ENCODE data around the gene OGDHL.
A peak's percentile ranks its signal among the peaks of the same experiment; 100 is the strongest.

OGDHL gene

DNA sequence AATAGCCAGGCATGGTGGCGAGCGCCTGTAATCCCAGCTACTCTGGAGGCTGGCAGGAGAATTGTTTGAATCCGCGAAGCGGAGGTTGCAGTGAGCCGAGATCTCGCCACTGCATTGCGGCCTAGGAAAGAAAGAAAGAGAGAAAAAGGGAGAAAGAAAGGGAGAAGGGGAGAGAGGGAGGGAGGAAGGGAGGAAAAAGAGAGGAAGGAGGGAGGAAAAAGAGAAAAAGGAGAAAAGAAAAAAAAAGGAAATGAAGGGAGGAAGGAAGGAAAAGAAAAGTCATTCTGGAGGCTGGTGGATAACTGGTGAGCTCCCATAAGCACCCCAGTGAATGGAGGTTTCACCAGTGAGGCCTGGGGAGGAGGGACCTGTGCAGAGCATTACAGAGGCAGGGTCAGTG, 7.6 kb upstream of the OGDHL start:
- Histone ChIP-seq H3K4me3 (ENCODE audit: low read depth in 1 of 2, low read length in 2 of 2) (no peak overlapping the region), H3K4me1 (ENCODE audit: control insufficient read depth in 1 of 2, insufficient read depth in 2 of 2, low read length in 2 of 2) (no peaks in the 10 kb centered on the region), H3K27ac (ENCODE audit: low read length) (no peak overlapping the region), H3K27me3 (ENCODE audit: low read depth, low read length) (peaks cover 9% of the 10 kb centered on the region), H3K9me3 (ENCODE audit: control insufficient read depth in 1 of 2, low read length in 2 of 2) (peaks cover 4 to 5% of the 10 kb centered on the region in 2 donors), H3K36me3 (ENCODE audit: control insufficient read depth in 1 of 2, insufficient read depth in 2 of 2, low read length in 2 of 2) (no peaks in the 10 kb centered on the region)

DNA sequence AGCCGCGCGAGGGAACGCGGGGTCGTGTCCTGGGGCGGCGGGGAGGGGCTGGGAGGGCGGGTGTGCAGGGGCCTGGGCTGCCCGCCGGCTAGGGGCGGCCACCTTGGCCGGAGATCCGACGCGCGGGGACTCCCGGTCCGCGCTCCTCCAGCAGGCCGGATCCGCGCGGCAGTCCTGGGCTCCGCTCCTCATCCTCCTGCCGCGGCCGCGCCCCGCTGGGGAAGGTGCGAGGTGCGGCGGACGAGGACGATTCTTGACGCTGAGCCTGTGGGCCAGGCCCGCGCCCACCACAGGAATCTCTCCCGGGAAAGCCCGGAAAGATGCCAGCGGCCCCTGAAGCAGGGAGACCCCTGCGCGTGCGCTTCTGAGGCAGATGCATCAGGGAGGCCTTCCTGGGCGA, 6.6 kb upstream of the OGDHL start:
- Histone ChIP-seq H3K27me3 (ENCODE audit: low read depth, low read length) (peaks cover 9% of the 10 kb centered on the region), H3K27ac (ENCODE audit: low read length) (no peak overlapping the region)

DNA sequence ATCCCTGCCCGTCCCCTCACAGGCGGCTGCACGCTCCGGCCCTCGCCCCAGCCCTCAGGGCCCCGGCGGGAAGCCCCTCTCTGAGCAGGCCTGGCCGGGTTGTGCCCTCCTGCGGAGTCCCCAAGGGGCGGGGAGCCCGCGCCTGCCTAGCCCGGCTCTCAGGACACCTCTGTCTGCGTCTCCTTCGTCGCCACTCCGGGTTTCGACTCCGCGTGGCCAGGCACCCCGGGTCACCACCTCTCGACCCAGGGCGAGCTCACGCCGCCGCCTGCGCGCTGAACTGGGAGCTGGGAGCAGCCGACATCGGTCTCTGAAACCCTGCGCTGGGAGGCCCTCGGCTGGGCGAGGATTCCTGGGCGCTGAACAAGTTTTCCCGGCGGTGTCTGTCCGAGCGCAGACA, 6.2 kb upstream of the OGDHL start:
- no peak overlapping the region for H3K4me3 ChIP-seq (ENCODE audit: low read depth in 1 of 2, low read length in 2 of 2)
- H3K27me3 ChIP-seq (ENCODE audit: low read depth, low read length): peaks cover 9% of the 10 kb centered on the region
- H3K9me3 ChIP-seq (ENCODE audit: control insufficient read depth in 1 of 2, low read length in 2 of 2): peaks cover 4 to 5% of the 10 kb centered on the region in 2 donors
- no peaks in the 10 kb centered on the region for H3K36me3 ChIP-seq (ENCODE audit: control insufficient read depth in 1 of 2, insufficient read depth in 2 of 2, low read length in 2 of 2)
- H3K4me1 ChIP-seq (ENCODE audit: control insufficient read depth in 1 of 2, insufficient read depth in 2 of 2, low read length in 2 of 2): no peaks in the 10 kb centered on the region
- H3K27ac ChIP-seq (ENCODE audit: low read length): no peak overlapping the region

More for the DNA sequence above, 6.6 kb upstream of the OGDHL start:
- H3K4me1 ChIP-seq (ENCODE audit: control insufficient read depth in 1 of 2, insufficient read depth in 2 of 2, low read length in 2 of 2): no peaks in the 10 kb centered on the region
- no peak overlapping the region for H3K4me3 ChIP-seq (ENCODE audit: low read depth in 1 of 2, low read length in 2 of 2)
- no peaks in the 10 kb centered on the region for H3K36me3 ChIP-seq (ENCODE audit: control insufficient read depth in 1 of 2, insufficient read depth in 2 of 2, low read length in 2 of 2)
- peaks cover 4 to 5% of the 10 kb centered on the region in 2 donors for H3K9me3 ChIP-seq (ENCODE audit: control insufficient read depth in 1 of 2, low read length in 2 of 2)

- no peaks in the 10 kb centered on the region for H3K4me1 ChIP-seq (ENCODE audit: control insufficient read depth in 1 of 2, insufficient read depth in 2 of 2, low read length in 2 of 2)
- no peaks in the 10 kb centered on the region for H3K36me3 ChIP-seq (ENCODE audit: control insufficient read depth in 1 of 2, insufficient read depth in 2 of 2, low read length in 2 of 2)
- peaks cover 9% of the 10 kb centered on the region for H3K27me3 ChIP-seq (ENCODE audit: low read depth, low read length)
- no peak overlapping the region for H3K27ac ChIP-seq (ENCODE audit: low read length)
- H3K4me3 ChIP-seq (ENCODE audit: low read depth in 1 of 2, low read length in 2 of 2): no peak overlapping the region
- peaks cover 4 to 5% of the 10 kb centered on the region in 2 donors for H3K9me3 ChIP-seq (ENCODE audit: control insufficient read depth in 1 of 2, low read length in 2 of 2)
Measured at GRCh38 chr10:49767752-49768151, 5.6 kb upstream of the OGDHL start.

GRCh38 chr10:49766484-49766883, 4.4 kb upstream of the OGDHL start:
- Histone ChIP-seq H3K27me3 (ENCODE audit: low read depth, low read length) (peaks cover 12% of the 10 kb centered on the region), H3K4me1 (ENCODE audit: control insufficient read depth in 1 of 2, insufficient read depth in 2 of 2, low read length in 2 of 2) (peaks cover 0 to 9% of the 10 kb centered on the region in 2 donors), H3K27ac (ENCODE audit: low read length) (no peak overlapping the region), H3K9me3 (ENCODE audit: control insufficient read depth in 1 of 2, low read length in 2 of 2) (peaks cover 4 to 5% of the 10 kb centered on the region in 2 donors), H3K36me3 (ENCODE audit: control insufficient read depth in 1 of 2, insufficient read depth in 2 of 2, low read length in 2 of 2) (no peaks in the 10 kb centered on the region), H3K4me3 (ENCODE audit: low read depth in 1 of 2, low read length in 2 of 2) (no peak overlapping the region)

DNA sequence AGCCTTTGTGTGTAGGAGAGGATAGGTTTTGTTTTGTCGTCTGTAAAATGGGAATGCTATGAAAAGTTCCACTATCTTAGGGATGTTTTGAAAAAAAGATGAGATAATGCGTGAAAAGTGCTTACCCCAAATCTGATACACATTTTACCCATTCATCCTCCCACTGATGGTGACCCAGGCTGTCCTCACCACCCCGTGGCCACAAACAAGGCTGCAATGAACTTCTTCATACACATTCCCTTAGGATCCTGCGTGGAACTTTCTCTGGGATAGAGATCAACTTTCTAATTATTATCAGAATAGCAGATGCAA, 399 bp upstream of the OGDHL start:
- Histone ChIP-seq H3K27me3 (ENCODE audit: low read depth, low read length) (peaks cover 6% of the 10 kb centered on the region), H3K36me3 (ENCODE audit: control insufficient read depth in 1 of 2, insufficient read depth in 2 of 2, low read length in 2 of 2) (no peaks in the 10 kb centered on the region), H3K4me1 (ENCODE audit: control insufficient read depth in 1 of 2, insufficient read depth in 2 of 2, low read length in 2 of 2) (peaks cover 0 to 11% of the 10 kb centered on the region in 2 donors), H3K27ac (ENCODE audit: low read length) (no peak overlapping the region), H3K4me3 (ENCODE audit: low read depth in 1 of 2, low read length in 2 of 2) (peak overlapping the region in 1 of 2 donors; percentile 68), H3K9me3 (ENCODE audit: control insufficient read depth in 1 of 2, low read length in 2 of 2) (peaks cover 4 to 5% of the 10 kb centered on the region in 2 donors)

DNA sequence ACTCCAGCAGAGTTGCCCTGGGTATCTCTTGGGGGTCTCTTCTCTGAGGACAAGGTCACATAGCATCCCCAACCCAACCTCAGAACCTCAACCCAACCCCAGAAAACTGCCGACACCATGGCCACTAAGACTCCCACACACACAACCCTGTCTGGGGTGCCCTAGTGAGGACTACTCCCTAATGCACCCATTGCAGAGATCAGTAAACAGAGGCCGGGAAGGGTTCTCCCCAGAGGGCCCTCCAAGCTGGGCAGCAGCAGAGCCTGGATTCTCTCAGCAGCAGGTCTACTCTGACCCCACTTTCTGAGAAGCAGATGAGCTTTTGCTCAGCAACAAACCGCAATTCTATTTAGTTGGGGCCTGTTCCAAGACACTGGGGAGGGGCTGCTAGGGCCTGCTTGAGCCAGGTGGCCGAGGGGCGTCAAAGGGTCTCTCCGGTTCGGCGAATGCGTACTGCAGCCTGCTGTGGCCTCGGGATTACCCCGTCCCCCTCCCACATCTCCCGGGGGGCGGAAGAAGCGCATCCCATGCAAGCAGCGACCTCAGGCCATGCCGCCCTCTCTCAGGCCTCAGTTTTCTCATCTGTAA, 828 bp downstream of the OGDHL start:
- no peaks in the 10 kb centered on the region for H3K36me3 ChIP-seq (ENCODE audit: control insufficient read depth in 1 of 2, insufficient read depth in 2 of 2, low read length in 2 of 2)
- peaks cover 0 to 11% of the 10 kb centered on the region in 2 donors for H3K4me1 ChIP-seq (ENCODE audit: control insufficient read depth in 1 of 2, insufficient read depth in 2 of 2, low read length in 2 of 2)
- H3K27me3 ChIP-seq (ENCODE audit: low read depth, low read length): peaks cover 4% of the 10 kb centered on the region
- H3K9me3 ChIP-seq (ENCODE audit: control insufficient read depth in 1 of 2, low read length in 2 of 2): peaks cover 0 to 1% of the 10 kb centered on the region in 2 donors
- no peak overlapping the region for H3K27ac ChIP-seq (ENCODE audit: low read length)
- H3K4me3 ChIP-seq (ENCODE audit: low read depth in 1 of 2, low read length in 2 of 2): peak overlapping the region in 1 of 2 donors; percentile 68

DNA sequence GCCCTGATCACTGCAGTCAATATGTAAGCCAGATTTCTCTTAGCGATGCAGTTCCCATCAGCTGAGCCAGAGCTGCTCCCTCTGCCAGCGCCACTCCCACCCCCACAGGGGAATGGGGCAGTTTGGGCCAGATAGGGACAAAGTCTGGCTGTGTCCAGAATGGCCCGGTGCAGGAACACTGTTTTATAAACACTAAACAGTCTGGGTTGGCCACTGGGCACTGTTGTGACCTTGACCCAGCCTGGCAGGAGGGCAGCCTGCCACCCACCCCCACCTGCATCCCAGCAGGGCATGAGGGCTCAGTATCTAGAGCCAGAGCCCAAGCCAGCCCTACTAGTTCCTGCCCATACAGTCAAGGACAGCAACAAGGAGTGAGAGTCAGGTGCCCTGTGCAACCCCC, 1.3 kb downstream of the OGDHL start:
- Histone ChIP-seq H3K27me3 (ENCODE audit: low read depth, low read length) (peaks cover 3% of the 10 kb centered on the region), H3K27ac (ENCODE audit: low read length) (no peak overlapping the region), H3K36me3 (ENCODE audit: control insufficient read depth in 1 of 2, insufficient read depth in 2 of 2, low read length in 2 of 2) (no peaks in the 10 kb centered on the region), H3K4me1 (ENCODE audit: control insufficient read depth in 1 of 2, insufficient read depth in 2 of 2, low read length in 2 of 2) (peaks cover 0 to 11% of the 10 kb centered on the region in 2 donors), H3K4me3 (ENCODE audit: low read depth in 1 of 2, low read length in 2 of 2) (no peak overlapping the region), H3K9me3 (ENCODE audit: control insufficient read depth in 1 of 2, low read length in 2 of 2) (no peaks in the 10 kb centered on the region)

- Histone ChIP-seq H3K36me3 (ENCODE audit: control insufficient read depth in 1 of 2, insufficient read depth in 2 of 2, low read length in 2 of 2) (no peaks in the 10 kb centered on the region), H3K4me3 (ENCODE audit: low read depth in 1 of 2, low read length in 2 of 2) (no peak overlapping the region), H3K9me3 (ENCODE audit: control insufficient read depth in 1 of 2, low read length in 2 of 2) (no peaks in the 10 kb centered on the region), H3K27me3 (ENCODE audit: low read depth, low read length) (peaks cover 3% of the 10 kb centered on the region), H3K4me1 (ENCODE audit: control insufficient read depth in 1 of 2, insufficient read depth in 2 of 2, low read length in 2 of 2) (peaks cover 0 to 11% of the 10 kb centered on the region in 2 donors), H3K27ac (ENCODE audit: low read length) (no peak overlapping the region)
Measured at GRCh38 chr10:49759787-49760551, 2.2 kb downstream of the OGDHL start.

DNA sequence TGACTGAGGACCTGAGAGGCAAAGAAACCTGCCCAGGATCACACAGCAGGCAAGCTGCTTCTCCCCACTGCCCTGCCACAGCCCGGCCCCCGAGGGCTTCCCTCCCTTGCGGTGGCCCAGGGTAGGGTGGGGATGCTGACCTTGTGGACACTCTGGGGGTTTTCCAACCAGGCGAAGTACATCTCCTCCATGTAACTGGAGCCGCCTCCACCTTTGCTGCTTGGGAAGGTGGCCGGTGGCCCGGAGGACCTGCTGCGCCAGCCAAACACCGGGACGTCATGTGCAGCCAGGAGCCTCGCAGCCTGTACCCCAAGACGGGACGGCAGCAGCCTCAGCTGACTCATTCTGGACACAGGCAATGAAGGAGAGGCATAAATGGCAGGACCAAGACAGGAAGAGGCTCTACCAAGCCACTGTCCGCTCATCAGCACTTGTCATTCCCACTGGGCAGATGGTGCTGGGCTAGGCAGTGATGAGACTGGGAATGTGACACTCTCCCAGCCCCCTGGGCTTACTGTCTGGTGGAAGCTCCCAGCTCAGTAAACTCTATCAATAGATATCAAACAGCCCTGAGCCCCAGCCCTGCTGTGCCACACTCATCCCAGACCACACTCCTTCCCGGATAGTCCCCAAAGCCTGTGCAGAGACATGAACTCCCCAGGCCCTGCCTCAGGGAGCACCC, 3.7 kb downstream of the OGDHL start:
- Histone ChIP-seq H3K4me3 (ENCODE audit: low read depth in 1 of 2, low read length in 2 of 2) (no peak overlapping the region), H3K4me1 (ENCODE audit: control insufficient read depth in 1 of 2, insufficient read depth in 2 of 2, low read length in 2 of 2) (peaks cover 0 to 11% of the 10 kb centered on the region in 2 donors), H3K36me3 (ENCODE audit: control insufficient read depth in 1 of 2, insufficient read depth in 2 of 2, low read length in 2 of 2) (no peaks in the 10 kb centered on the region), H3K27me3 (ENCODE audit: low read depth, low read length) (peaks cover 3% of the 10 kb centered on the region), H3K9me3 (ENCODE audit: control insufficient read depth in 1 of 2, low read length in 2 of 2) (no peaks in the 10 kb centered on the region), H3K27ac (ENCODE audit: low read length) (no peak overlapping the region)

- H3K9me3 ChIP-seq (ENCODE audit: control insufficient read depth in 1 of 2, low read length in 2 of 2): no peaks in the 10 kb centered on the region
- no peak overlapping the region for H3K27ac ChIP-seq (ENCODE audit: low read length)
- H3K4me3 ChIP-seq (ENCODE audit: low read depth in 1 of 2, low read length in 2 of 2): no peak overlapping the region
- peaks cover 0 to 4% of the 10 kb centered on the region in 2 donors for H3K4me1 ChIP-seq (ENCODE audit: control insufficient read depth in 1 of 2, insufficient read depth in 2 of 2, low read length in 2 of 2)
- H3K36me3 ChIP-seq (ENCODE audit: control insufficient read depth in 1 of 2, insufficient read depth in 2 of 2, low read length in 2 of 2): no peaks in the 10 kb centered on the region
- peaks cover under 1% of the 10 kb centered on the region for H3K27me3 ChIP-seq (ENCODE audit: low read depth, low read length)
Measured at GRCh38 chr10:49756641-49757040, 5.5 kb downstream of the OGDHL start.
